HEK293 (cell line): ENCODE measurements around the gene SCLT1.

Experiments used
- CTCF ChIP-seq: fragments of 450-650 bp; formaldehyde crosslinking; IDR thresholded peaks from 2 replicates; pipeline ENCODE4 v1.5.1; 2016; ENCODE audit warnings: missing biosample characterization, missing genetic modification characterization
- SETDB1 ChIP-seq: IDR thresholded peaks from one replicate; pipeline ENCODE4 v1.6.1; 2017; ENCODE audit warnings: mild to moderate bottlenecking, low read length, moderate library complexity, mixed read lengths; ENCODE audit not compliant: insufficient read length

GRCh38 chr4:128847082-128847724 lies 246.1 kb downstream of the SCLT1 start:
- TF ChIP-seq CTCF (no peak), SETDB1 (no peak)
